H9 (cell line): Measurements from ENCODE around the gene MFSD2B. TPM values are rescaled to one million over a fixed set of nuclear protein-coding genes. Genes with fewer than 3 reads are reported as not detected.

ENCODE experiments used
- DNase-seq: peaks from one replicate; pipeline ENCODE4 v3.0.0-alpha.2; 2017
- H2AFZ ChIP-seq: one replicate; pipeline ENCODE4 v1.6.1; 2013; ENCODE audit warnings: mild to moderate bottlenecking, low read length, control low read depth, moderate library complexity
- H2AK5ac ChIP-seq: 2 replicates; pipeline ENCODE4 v1.6.1; 2013; ENCODE audit warnings: low read length, control low read depth, mixed read lengths; ENCODE audit not compliant: insufficient read length
- H2BK120ac ChIP-seq: one replicate; pipeline ENCODE4 v1.6.1; 2013; ENCODE audit warnings: low read depth, mild to moderate bottlenecking, low read length, control low read depth, inconsistent platforms; ENCODE audit not compliant: poor library complexity, severe bottlenecking
- H2BK12ac ChIP-seq: 2 replicates; pipeline ENCODE4 v1.6.1; 2013; ENCODE audit warnings: low read length, control low read depth, mixed read lengths, low read depth; ENCODE audit not compliant: insufficient read length
- H2BK15ac ChIP-seq: 2 replicates; pipeline ENCODE4 v1.6.1; 2013; ENCODE audit warnings: low read depth, low read length, control low read depth
- H2BK20ac ChIP-seq: one replicate; pipeline ENCODE4 v1.6.1; 2013; ENCODE audit warnings: low read depth, mild to moderate bottlenecking, low read length, control low read depth, inconsistent platforms; ENCODE audit not compliant: poor library complexity, severe bottlenecking
- H2BK5ac ChIP-seq: 2 replicates; pipeline ENCODE4 v1.6.1; 2013; ENCODE audit warnings: low read length, control low read depth, mixed read lengths; ENCODE audit not compliant: insufficient read length
- H3K14ac ChIP-seq: 2 replicates; pipeline ENCODE4 v1.6.1; 2013; ENCODE audit warnings: low read length, control low read depth; ENCODE audit not compliant: insufficient read depth
- H3K18ac ChIP-seq: 2 replicates; pipeline ENCODE4 v1.6.1; 2013; ENCODE audit warnings: low read depth, mild to moderate bottlenecking, mixed read lengths, low read length, control low read depth; ENCODE audit not compliant: insufficient read length
- H3K23ac ChIP-seq: 2 replicates; pipeline ENCODE4 v1.6.1; 2013; ENCODE audit warnings: low read length, control low read depth, mixed read lengths, low read depth; ENCODE audit not compliant: insufficient read length
- H3K23me2 ChIP-seq: 2 replicates; pipeline ENCODE4 v1.6.1; 2013; ENCODE audit warnings: low read depth, mild to moderate bottlenecking, mixed read lengths, low read length, control low read depth; ENCODE audit not compliant: insufficient read length, poor library complexity, severe bottlenecking
- H3K27ac ChIP-seq: 2 replicates; pipeline ENCODE4 v1.5.1; 2013; ENCODE audit warnings: low read length, control low read depth, mixed read lengths, low read depth; ENCODE audit not compliant: insufficient read length
- H3K27me3 ChIP-seq: 2 replicates; pipeline ENCODE4 v1.6.1; 2013; ENCODE audit warnings: low read length, control low read depth, inconsistent platforms; ENCODE audit not compliant: insufficient read depth
- H3K4ac ChIP-seq: 2 replicates; pipeline ENCODE4 v1.6.1; 2013; ENCODE audit warnings: low read depth, mild to moderate bottlenecking, control low read depth, inconsistent platforms, low read length, moderate library complexity
- H3K4me1 ChIP-seq: 2 replicates; pipeline ENCODE4 v1.6.1; 2013; ENCODE audit warnings: low read length, control low read depth, inconsistent platforms; ENCODE audit not compliant: insufficient read depth
- H3K4me2 ChIP-seq: 2 replicates; pipeline ENCODE4 v1.6.1; 2013; ENCODE audit warnings: low read length, control low read depth, mixed read lengths; ENCODE audit not compliant: insufficient read length, insufficient read depth
- H3K56ac ChIP-seq: 2 replicates; pipeline ENCODE4 v1.6.1; 2013; ENCODE audit warnings: low read depth, mild to moderate bottlenecking, mixed read lengths, low read length, control low read depth; ENCODE audit not compliant: insufficient read length
- H3K79me1 ChIP-seq: 2 replicates; pipeline ENCODE4 v1.6.1; 2013; ENCODE audit warnings: low read depth, mild to moderate bottlenecking, moderate library complexity, low read length, control low read depth, inconsistent platforms; ENCODE audit not compliant: insufficient read depth, poor library complexity, severe bottlenecking
- H3K79me2 ChIP-seq: 2 replicates; pipeline ENCODE4 v1.6.1; 2013; ENCODE audit warnings: low read length, control low read depth, inconsistent platforms; ENCODE audit not compliant: insufficient read depth
- H3K9ac ChIP-seq: 2 replicates; pipeline ENCODE4 v1.6.1; 2013; ENCODE audit warnings: low read length, control low read depth, mixed read lengths; ENCODE audit not compliant: insufficient read length; ENCODE audit errors: extremely low read depth
- H3K9me3 ChIP-seq: one replicate; pipeline ENCODE4 v1.6.1; 2013; ENCODE audit warnings: low read depth, low read length, inconsistent platforms; ENCODE audit not compliant: control insufficient read depth
- H3T11ph ChIP-seq: one replicate; pipeline ENCODE4 v1.6.1; 2013; ENCODE audit warnings: mild to moderate bottlenecking, low read length, control low read depth, inconsistent platforms
- H4K20me1 ChIP-seq: one replicate; pipeline ENCODE4 v1.6.1; 2013; ENCODE audit not compliant: control insufficient read depth, insufficient read length, insufficient read depth
- H4K5ac ChIP-seq: 2 replicates; pipeline ENCODE4 v1.6.1; 2013; ENCODE audit warnings: low read depth, mild to moderate bottlenecking, mixed read lengths, low read length, control low read depth; ENCODE audit not compliant: insufficient read length
- H4K8ac ChIP-seq: replicated peaks from 2 replicates; pipeline ENCODE4 v1.6.1; 2013; ENCODE audit warnings: low read length, control low read depth, mixed read lengths, low read depth; ENCODE audit not compliant: insufficient read length
- H4K91ac ChIP-seq: 2 replicates; pipeline ENCODE4 v1.6.1; 2013; ENCODE audit warnings: low read depth, mild to moderate bottlenecking, moderate library complexity, mixed read lengths, low read length, control low read depth; ENCODE audit not compliant: insufficient read length
- H3K27ac Mint-ChIP-seq, 3 experiments: 2 replicates in 2 of 3; 3 replicates in 1 of 3; pipeline ENCODE4 v1.8.0; 2020 to 2021; ENCODE audit warnings: mixed read lengths in 3 of 3, mild to moderate bottlenecking in 1 of 3, moderate library complexity in 1 of 3
- H3K27me3 Mint-ChIP-seq: 2 replicates; pipeline ENCODE4 v1.8.0; 2021; ENCODE audit warnings: low read depth, mild to moderate bottlenecking, moderate library complexity, mixed read lengths
- H3K36me3 Mint-ChIP-seq, 3 experiments: 2 replicates in 2 of 3; 3 replicates in 1 of 3; pipeline ENCODE4 v1.8.0; 2020 to 2021; ENCODE audit warnings: low read depth in 3 of 3, mixed read lengths in 3 of 3; ENCODE audit not compliant: insufficient read depth in 1 of 3
- H3K4me1 Mint-ChIP-seq, 2 experiments: 2 replicates each; pipeline ENCODE4 v1.8.0; 2020; ENCODE audit warnings: mixed read lengths in 2 of 2
- H3K4me3 Mint-ChIP-seq, 2 experiments: 2 replicates in 1 of 2; 3 replicates in 1 of 2; pipeline ENCODE4 v1.8.0; 2020 to 2021; ENCODE audit warnings: mild to moderate bottlenecking in 2 of 2, mixed read lengths in 2 of 2, moderate library complexity in 1 of 2
- H3K9me3 Mint-ChIP-seq, 2 experiments: 2 replicates in 1 of 2; 3 replicates in 1 of 2; pipeline ENCODE4 v1.8.0; 2020; ENCODE audit warnings: mild to moderate bottlenecking in 2 of 2, mixed read lengths in 2 of 2, moderate library complexity in 1 of 2
- WGBS: extraction: QIAGEN DNeasy Blood & Tissue Kit; methylation state at CpG from one replicate; pipeline ENCODE4 v1.1.7; 2013; ENCODE audit warnings: missing lambda C conversion rate, low lambda C conversion rate, mixed read lengths; ENCODE audit not compliant: insufficient read length; ENCODE audit errors: extremely low coverage; 5-methylcytosine and 5-hydroxymethylcytosine counted together
- total RNA-seq: library from RNA; stranded (reverse); gene quantifications from 2 replicates; pipeline ENCODE4 v1.2.1, GENCODE V29; 2021
- TF ChIP-seq, protein P1 (sequence below): fragments of 200-600 bp; sonication (generic); conservative IDR thresholded peaks from 3 replicates; pipeline ENCODE4 v1.8.0; 2021; ENCODE audit warnings: antibody characterized with exemption, mild to moderate bottlenecking

The MFSD2B gene
- total RNA-seq, 1 experiment from 2014 or later: 1.3 TPM

GRCh38 chr2:24045511-24046508 lies 35.9 kb downstream of the MFSD2B start:
- Histone ChIP-seq H4K20me1 (peaks cover 5% of the 10 kb centered on the region), H2BK20ac (no peak overlapping the region), H4K5ac (no peak overlapping the region), H3T11ph (no peak overlapping the region), H3K4me1 (0 out of 2 replicates have a peak, but pooled peaks cover 1% of the 10 kb centered on the region), H3K14ac (no peak overlapping the region), H2BK5ac (no peak overlapping the region), H3K18ac (no peak overlapping the region), H3K9ac (no peak overlapping the region), H3K79me1 (no peaks in the 10 kb centered on the region), H3K56ac (no peak overlapping the region), H3K9me3 (no peaks in the 10 kb centered on the region), H3K4ac (no peak overlapping the region), H2BK12ac (no peak overlapping the region), H3K4me2 (peak overlapping the region; percentile 97), H2AFZ (no peak overlapping the region), H3K23me2 (peaks cover 9% of the 10 kb centered on the region), H3K79me2 (peaks cover 2% of the 10 kb centered on the region; the same call in 1 of the 2 replicates), H3K27ac (no peak overlapping the region), H4K8ac (no peak overlapping the region), H2BK120ac (no peak overlapping the region), H2BK15ac (no peak overlapping the region), H3K27me3 (no peaks in the 10 kb centered on the region), H4K91ac (no peak overlapping the region), H3K23ac (no peak overlapping the region), H2AK5ac (no peak overlapping the region)
- Mint-ChIP-seq H3K27ac (no peak overlapping the region; a peak in 1 of 7 replicates), H3K4me3 (peak overlapping the region; percentile 97 to 99), H3K4me1 (peaks cover 15 to 22% of the 10 kb centered on the region in 2 experiments), H3K36me3 (peaks cover 0 to 7% (median 6%) of the 10 kb centered on the region in 3 experiments; a peak in 5 of 7 replicates), H3K27me3 (no peaks in the 10 kb centered on the region), H3K9me3 (no peaks in the 10 kb centered on the region)
- WGBS: no CpG with 5 or more reads among the region's 11 CpGs
- no peak for DNase-seq
- TF ChIP-seq, protein P1, sequence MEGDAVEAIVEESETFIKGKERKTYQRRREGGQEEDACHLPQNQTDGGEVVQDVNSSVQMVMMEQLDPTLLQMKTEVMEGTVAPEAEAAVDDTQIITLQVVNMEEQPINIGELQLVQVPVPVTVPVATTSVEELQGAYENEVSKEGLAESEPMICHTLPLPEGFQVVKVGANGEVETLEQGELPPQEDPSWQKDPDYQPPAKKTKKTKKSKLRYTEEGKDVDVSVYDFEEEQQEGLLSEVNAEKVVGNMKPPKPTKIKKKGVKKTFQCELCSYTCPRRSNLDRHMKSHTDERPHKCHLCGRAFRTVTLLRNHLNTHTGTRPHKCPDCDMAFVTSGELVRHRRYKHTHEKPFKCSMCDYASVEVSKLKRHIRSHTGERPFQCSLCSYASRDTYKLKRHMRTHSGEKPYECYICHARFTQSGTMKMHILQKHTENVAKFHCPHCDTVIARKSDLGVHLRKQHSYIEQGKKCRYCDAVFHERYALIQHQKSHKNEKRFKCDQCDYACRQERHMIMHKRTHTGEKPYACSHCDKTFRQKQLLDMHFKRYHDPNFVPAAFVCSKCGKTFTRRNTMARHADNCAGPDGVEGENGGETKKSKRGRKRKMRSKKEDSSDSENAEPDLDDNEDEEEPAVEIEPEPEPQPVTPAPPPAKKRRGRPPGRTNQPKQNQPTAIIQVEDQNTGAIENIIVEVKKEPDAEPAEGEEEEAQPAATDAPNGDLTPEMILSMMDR: no peak
